Gastrocnemius medialis (tissue), 4 donors: Measurements from ENCODE around the gene KLHL11. TPM values are rescaled to one million over a fixed set of nuclear protein-coding genes. Genes with fewer than 3 reads are reported as not detected.

Experiments used
- ATAC-seq, 2 donors: fragments of 150-250 bp; one replicate each; pipeline ENCODE4 v1.9.1; 2016
- DNase-seq, 2 donors: peaks; one replicate each; pipeline ENCODE4 v3.0.0-alpha.2; 2019
- H3K27ac ChIP-seq, 4 donors: fragments of 200-600 bp; sonication (generic); 1 replicate in 1 of 4; 2 replicates in 3 of 4; pipeline ENCODE4 v1.5.1; 2016 to 2018; ENCODE audit warnings: mild to moderate bottlenecking in 2 of 4, moderate library complexity in 1 of 4
- H3K27me3 ChIP-seq, 3 donors: fragments of 200-600 bp; sonication (generic) in 2 of 3; 1 replicate in 1 of 3; 2 replicates in 2 of 3; pipeline versions ENCODE4 v1.5.1 to v1.6.0; 2016 to 2019; ENCODE audit warnings: mild to moderate bottlenecking in 1 of 3, moderate library complexity in 1 of 3
- H3K36me3 ChIP-seq, 2 donors: fragments of 200-600 bp; sonication (generic) in 1 of 2; one replicate each; pipeline ENCODE4 v1.5.1; 2017 to 2018
- H3K4me1 ChIP-seq, 2 donors: fragments of 200-600 bp; sonication (generic) in 1 of 2; one replicate each; pipeline ENCODE4 v1.5.1; 2016 to 2017; ENCODE audit warnings: mild to moderate bottlenecking in 2 of 2
- H3K4me3 ChIP-seq, 4 donors: fragments of 200-600 bp; sonication (generic) in 3 of 4; 1 replicate in 1 of 4; 2 replicates in 3 of 4; pipeline ENCODE4 v1.5.1; 2016 to 2019; ENCODE audit warnings: mild to moderate bottlenecking in 2 of 4
- H3K9me3 ChIP-seq, 3 donors: fragments of 200-600 bp; sonication (generic) in 2 of 3; 1 replicate in 1 of 3; 2 replicates in 2 of 3; pipeline ENCODE4 v1.5.1; 2016 to 2019
- CTCF ChIP-seq, 5 experiments: fragments of 450-650 bp in 3 of 5; fragments of 200-600 bp in 2 of 5; sonication (generic) in 2 of 5; IDR thresholded peaks in 4 of 5; conservative IDR thresholded peaks in 1 of 5; 1 replicate in 4 of 5; 2 replicates in 1 of 5; pipeline ENCODE4 v1.5.1; 2016 to 2019; ENCODE audit warnings: antibody characterized with exemption in 5 of 5, mild to moderate bottlenecking in 3 of 5, moderate library complexity in 3 of 5
- POLR2A ChIP-seq, 2 donors: fragments of 450-650 bp; IDR thresholded peaks; one replicate each; pipeline ENCODE4 v1.6.1; 2017; ENCODE audit warnings: antibody characterized with exemption in 2 of 2, mild to moderate bottlenecking in 2 of 2, moderate library complexity in 2 of 2
- in situ Hi-C, 4 donors: fragments of 200-750 bp; cut with MboI; loops; one replicate each; pipeline versions ENCODE4 v1.15.0 to v1.8.0; 2017; ENCODE audit warnings: low sequenced_read_pairs in 4 of 4
- intact Hi-C: fragments of 100-400 bp; cut with DNase I; formaldehyde crosslinking; loops from one replicate; pipeline ENCODE4 v1.15.1; 2023; ENCODE audit warnings: low total_unique reads
- total RNA-seq, 4 donors: library from RNA; depleted of rRNA; stranded (reverse); fragments of >200 nt; gene quantifications; one replicate each; pipeline versions ENCODE4 v1.1.0 to v1.2.3, GENCODE V29; 2016

Gene KLHL11
- total RNA-seq, 4 donors from 2014 or later, result 2.2 to 4.7 (median 3.8) TPM

GRCh38 chr17:41907185-41907556 lies 41.9 kb upstream of the KLHL11 start:
- Histone ChIP-seq H3K36me3 (peaks cover 0 to 81% of the 10 kb centered on the region in 2 donors), H3K4me1 (no peaks in the 10 kb centered on the region), H3K27me3 (no peaks in the 10 kb centered on the region), H3K27ac (no peak overlapping the region), H3K4me3 (no peak overlapping the region), H3K9me3 (no peaks in the 10 kb centered on the region)
- in situ Hi-C loops, result no loop called here
- ATAC-seq (no peak), DNase-seq (no peak)
- TF ChIP-seq CTCF (IDR thresholded peaks at IDR 0.05 in 4 of 5, conservative IDR thresholded peaks at IDR 0.05 in 1 of 5), result no peak
- no peak for TF ChIP-seq POLR2A (IDR thresholded peaks at IDR 0.05)
- intact Hi-C loops, result no loop called here

GRCh38 chr17:41906465-41907184 lies 41.4 kb upstream of the KLHL11 start:
- Histone ChIP-seq H3K4me1 (no peaks in the 10 kb centered on the region), H3K9me3 (no peaks in the 10 kb centered on the region), H3K4me3 (no peak overlapping the region), H3K27me3 (no peaks in the 10 kb centered on the region), H3K27ac (no peak overlapping the region), H3K36me3 (peaks cover 0 to 81% of the 10 kb centered on the region in 2 donors)
- TF ChIP-seq POLR2A (IDR thresholded peaks at IDR 0.05) (no peak), CTCF (IDR thresholded peaks at IDR 0.05 in 4 of 5, conservative IDR thresholded peaks at IDR 0.05 in 1 of 5) (no peak)
- intact Hi-C loops, result no loop called here
- in situ Hi-C loops, result no loop called here
- ATAC-seq, result no peak
- DNase-seq, result no peak

- Histone ChIP-seq H3K27ac (no peak overlapping the region), H3K27me3 (no peaks in the 10 kb centered on the region), H3K4me3 (no peak overlapping the region), H3K4me1 (no peaks in the 10 kb centered on the region), H3K9me3 (no peaks in the 10 kb centered on the region), H3K36me3 (peaks cover 0 to 72% of the 10 kb centered on the region in 2 donors)
- DNase-seq, result no peak
- in situ Hi-C loops, result no loop called here
- intact Hi-C loops, result no loop called here
- no peak for ATAC-seq
- no peak for TF ChIP-seq POLR2A (IDR thresholded peaks at IDR 0.05)
- no peak for TF ChIP-seq CTCF (IDR thresholded peaks at IDR 0.05 in 4 of 5, conservative IDR thresholded peaks at IDR 0.05 in 1 of 5)
Observed at GRCh38 chr17:41905172-41905571, 39.9 kb upstream of the KLHL11 start.

- no peak for TF ChIP-seq POLR2A (IDR thresholded peaks at IDR 0.05)
- TF ChIP-seq CTCF (IDR thresholded peaks at IDR 0.05 in 4 of 5, conservative IDR thresholded peaks at IDR 0.05 in 1 of 5), result no peak
- ATAC-seq (no peak), DNase-seq (no peak)
- intact Hi-C loops (no loop called here), in situ Hi-C loops (no loop called here)
- Histone ChIP-seq H3K36me3 (peaks cover 0 to 69% of the 10 kb centered on the region in 2 donors), H3K4me3 (no peak overlapping the region), H3K4me1 (no peaks in the 10 kb centered on the region), H3K9me3 (no peaks in the 10 kb centered on the region), H3K27me3 (no peaks in the 10 kb centered on the region), H3K27ac (no peak overlapping the region)
Observed at GRCh38 chr17:41904242-41904841, 39.1 kb upstream of the KLHL11 start.
